GM21717 (cell line): ENCODE data around the gene WNT7B.

Source experiments
- ATAC-seq: cut with Tn5 transposase; IDR thresholded peaks from one replicate; pipeline ENCODE4 v1.9.1; 2021; ENCODE audit warnings: mild to moderate bottlenecking, moderate library complexity; ENCODE audit not compliant: unreplicated experiment

WNT7B gene

DNA sequence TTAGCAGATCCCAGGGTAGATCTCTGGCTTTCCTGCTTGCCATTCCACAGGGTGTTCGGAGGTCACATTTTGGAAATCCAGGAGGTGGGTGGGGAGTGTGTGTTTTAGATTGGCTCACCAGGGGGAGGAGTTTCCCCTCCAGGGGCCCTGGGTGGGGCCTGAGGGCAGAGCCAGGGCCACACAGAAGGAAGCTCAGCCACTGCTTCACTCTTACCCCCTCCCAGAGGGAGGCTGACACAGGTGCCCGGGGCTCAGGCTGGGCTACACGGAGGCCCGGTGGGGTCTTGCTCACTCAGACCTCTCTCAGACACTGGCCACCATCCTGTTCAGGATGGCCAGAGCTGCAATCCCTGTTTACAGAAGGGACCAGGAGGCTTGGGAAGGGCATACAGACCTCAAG lies 2.5 kb downstream of the WNT7B start:
- ATAC-seq: no peak

DNA sequence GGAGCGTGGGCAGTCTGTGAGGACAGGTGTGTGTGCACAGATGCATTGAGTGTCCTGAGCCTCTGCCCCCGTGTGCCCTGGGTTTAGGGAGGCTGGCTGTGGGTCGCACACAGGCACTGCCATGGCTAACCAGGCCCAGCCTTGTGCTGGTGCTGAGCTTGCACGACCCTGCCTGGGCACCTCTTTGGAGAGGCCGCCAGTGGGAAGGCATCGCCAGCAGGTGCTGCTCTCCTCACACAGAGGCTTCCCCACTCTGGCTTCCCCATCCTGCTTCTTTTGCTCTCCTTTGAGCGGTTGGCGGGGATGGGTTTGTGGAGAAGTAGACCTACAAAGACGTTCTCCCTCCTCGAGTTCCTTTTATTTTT lies 4.1 kb downstream of the WNT7B start:
- ATAC-seq: no peak

DNA sequence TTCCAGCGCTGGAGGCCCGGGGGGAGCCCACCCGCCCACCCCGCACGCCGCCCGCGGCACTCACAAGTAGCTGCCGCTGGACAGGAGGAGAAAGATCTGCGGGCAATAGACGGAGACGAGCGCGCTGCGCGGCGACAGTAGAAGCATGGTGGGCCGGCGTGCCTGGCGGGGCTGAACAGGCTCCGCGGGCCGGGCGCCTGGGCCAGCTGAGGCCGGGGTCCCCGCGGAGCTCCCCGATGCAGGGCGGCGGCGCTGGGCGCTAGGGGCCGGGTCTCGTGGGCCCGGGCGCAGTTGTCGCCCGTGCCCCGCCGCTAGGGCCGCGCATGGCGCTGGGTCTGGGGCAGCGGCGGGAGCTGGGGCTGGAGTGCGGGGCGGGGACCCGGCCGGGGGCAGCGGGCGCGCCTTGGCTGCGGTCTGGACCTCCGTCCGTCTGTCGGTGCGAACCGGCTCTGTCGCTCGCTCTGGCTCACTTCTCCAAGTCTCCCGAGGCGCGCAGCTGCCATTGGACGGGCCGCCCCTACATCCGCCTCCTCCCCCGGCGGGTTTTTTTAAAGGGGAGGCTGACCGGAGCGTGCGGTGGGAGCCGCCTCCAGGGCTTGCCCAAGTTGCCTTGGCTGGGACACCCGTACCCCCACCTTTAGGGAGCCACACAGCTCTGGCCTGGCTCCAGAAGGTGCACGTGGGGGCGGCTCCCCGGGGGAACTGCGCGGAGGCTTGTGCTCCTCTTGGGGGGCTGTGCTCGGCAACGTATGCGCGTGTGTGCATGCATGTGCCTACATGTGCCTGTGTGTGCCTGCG lies 4.7 kb downstream of the WNT7B start:
- no peak for ATAC-seq

- ATAC-seq: no peak
Observed at GRCh38 chr22:45971408-45972028, 5.4 kb downstream of the WNT7B start.

DNA sequence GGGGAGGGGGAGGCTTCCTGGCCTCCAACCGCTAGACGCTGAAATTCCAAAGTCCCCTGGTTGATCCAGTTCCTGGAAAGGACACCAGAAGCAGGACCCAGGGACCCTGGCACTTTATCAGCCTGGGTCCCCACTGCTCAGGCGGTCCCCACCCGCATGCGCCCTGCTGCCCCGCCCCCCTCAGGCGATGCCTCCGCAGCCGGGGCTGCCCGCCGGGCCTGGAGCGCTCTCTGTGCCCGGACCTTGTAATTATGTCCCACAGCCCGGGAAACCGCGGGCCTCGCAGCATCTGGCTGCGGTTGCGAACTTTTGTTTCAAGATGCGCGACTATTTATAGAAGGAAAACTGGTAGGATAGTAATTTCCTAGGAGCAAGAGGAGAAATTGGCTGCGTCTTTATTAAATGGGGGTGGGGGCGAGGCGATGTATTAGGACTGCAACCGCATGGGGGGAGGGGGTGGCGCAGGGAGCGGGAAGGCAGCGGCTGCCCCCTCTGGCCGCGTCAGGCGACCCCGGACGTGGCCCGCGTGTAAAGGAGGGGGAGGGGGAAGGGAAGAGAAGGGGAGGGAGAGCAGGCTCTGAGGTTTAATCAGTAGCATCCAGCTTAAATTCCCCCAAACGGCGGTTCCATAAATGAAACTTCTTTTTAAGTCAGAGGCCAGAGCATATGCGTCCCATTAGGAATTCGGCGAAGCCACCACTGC lies 6.1 kb downstream of the WNT7B start:
- ATAC-seq: no peak

- no peak for ATAC-seq
Observed at GRCh38 chr22:45969801-45970470, 7.0 kb downstream of the WNT7B start.

DNA sequence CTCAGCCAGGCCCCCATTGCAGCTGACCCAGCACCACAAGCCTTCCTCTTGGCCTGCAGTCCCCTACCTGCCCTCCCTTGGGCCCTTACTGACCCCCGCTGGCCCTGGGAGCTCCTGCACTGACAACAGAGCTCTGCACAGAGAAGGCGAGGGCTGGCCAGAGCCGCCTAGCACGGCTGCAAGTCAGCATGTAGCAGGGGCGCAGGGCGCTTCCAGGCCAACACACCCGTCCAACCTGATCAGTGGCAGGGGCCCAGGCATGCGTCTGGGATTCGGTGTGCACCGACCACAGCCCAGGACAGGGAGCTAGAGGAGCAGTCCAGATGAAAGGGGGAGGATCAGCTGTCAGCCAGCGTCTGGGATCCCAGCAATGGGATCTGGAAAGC lies 7.6 kb downstream of the WNT7B start:
- ATAC-seq: no peak

GRCh38 chr22:45968751-45969413 lies 8.1 kb downstream of the WNT7B start:
- no peak for ATAC-seq

- no peak for ATAC-seq
Observed at GRCh38 chr22:45968003-45968650, 8.8 kb downstream of the WNT7B start.

DNA sequence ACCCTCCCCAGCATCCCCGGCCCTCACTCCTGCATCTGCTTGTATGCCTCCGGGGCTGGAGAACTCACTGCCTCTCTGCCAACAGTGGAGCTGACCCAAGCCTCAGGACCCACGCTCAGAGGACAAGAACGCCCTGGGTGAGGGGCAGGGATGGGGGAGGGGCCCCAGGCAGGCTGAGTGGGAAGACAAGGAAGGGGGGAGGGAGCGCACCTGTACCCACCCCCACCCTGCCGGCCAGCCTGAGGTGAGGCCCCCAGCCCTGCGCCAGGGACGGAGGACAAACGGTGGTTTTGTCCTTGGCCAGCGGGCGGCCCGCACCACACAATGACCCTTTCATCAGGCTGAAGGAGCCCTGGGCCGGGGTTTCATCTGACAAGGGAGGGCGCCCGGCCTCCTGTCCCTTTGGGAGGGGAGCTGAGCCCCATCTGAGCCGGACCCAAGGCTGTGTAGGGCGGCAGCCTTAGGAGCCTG lies 10.0 kb downstream of the WNT7B start:
- ATAC-seq: no peak

DNA sequence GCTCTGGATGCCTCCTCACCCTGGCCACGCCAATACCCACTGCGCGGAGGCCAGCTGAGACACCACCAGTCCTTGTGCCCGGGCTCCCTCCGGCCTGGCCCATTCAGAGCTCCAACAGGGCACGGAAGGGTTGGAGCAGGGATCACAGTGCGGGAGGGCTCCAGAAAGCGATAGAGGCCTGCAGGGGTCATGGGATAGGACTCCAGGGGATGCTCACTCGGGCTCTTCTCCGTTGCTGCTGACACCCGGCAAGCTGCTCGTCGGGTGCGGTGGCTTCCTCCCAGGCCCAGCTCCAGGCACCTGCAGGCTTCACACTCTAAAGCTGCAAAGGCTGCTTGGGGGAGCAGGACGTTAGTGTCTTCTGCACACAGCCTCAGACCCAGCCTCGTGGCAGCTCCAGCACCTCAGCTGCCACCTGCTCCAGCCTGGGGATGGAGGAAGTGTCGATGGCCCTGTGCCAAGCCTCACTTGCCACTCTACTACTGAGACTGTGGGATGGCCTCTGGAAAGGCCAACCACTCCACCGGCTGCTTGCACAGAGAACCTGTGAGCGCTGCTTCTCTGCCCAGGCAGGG lies 10.6 kb downstream of the WNT7B start:
- no peak for ATAC-seq

- ATAC-seq: no peak
Observed at GRCh38 chr22:45965563-45965962, 11.4 kb downstream of the WNT7B start.

DNA sequence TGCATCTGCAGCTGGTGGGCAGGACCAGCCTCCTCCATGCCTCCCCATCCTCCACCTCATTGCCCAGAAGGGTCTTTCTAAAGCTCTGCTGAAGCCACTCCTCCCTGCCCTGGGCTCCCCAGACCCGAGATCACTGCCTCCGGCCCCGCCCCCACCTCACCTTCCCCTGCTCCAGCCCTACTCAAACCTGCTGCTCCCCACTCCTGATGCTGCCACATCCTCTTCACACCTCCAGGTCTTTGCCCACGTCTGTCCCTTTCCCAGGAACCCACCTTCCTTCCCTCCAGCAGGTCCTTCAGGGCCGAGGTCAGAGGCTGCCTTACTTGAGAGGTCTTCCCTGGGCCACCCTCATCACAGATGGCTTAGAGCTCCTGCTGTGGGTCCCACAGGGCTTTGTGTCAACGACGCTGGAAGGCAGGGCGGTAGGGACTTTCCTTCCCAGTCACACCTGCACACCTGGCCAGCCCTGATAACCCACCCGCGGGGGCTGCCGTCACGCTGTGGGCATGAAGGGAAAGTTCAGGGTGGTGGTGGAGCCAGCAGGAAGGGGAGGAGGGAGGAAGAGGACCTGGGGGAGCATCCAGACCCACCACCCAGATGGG lies 11.9 kb downstream of the WNT7B start:
- ATAC-seq: no peak

DNA sequence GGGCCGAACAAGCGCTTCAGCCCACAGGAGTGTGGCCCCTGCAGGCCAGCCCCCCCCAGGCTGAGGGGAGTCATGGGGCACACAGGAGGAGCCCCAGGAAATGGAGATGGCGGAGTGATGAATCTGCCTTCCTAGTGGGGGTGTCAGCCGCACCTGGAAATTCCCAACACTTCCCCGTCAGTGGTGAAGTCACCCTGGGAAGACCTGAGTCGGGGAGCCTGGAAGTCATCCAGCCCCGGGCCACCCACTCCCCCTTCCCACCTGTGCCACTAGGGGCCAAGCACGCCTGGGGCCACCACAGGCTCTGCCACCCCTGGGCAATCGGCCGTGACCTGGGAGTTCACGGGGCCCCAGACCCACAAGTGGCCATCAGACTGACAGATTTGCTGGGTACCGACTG lies 12.6 kb downstream of the WNT7B start:
- no peak for ATAC-seq

DNA sequence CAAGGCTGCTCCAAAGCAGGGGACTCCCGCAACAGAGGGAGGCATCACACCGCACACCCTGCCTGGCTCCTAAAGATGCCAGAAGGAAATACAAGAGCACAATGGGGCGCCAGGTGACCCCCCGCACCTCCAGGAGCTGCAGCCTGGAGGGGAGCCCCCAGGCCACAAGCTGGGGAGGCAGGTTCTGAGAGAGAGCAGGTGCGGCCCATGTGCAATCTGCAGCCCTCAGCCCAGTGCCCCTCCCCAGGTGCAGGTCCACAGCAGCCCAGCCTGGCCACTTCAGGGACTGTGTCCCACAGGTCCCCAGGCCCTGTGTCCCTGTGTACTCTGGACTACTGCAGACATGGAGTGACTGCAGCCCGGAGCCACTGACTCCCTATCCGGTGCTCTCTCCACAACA lies 13.1 kb downstream of the WNT7B start:
- no peak for ATAC-seq

- no peak for ATAC-seq
Observed at GRCh38 chr22:45962756-45963324, 14.1 kb downstream of the WNT7B start.

DNA sequence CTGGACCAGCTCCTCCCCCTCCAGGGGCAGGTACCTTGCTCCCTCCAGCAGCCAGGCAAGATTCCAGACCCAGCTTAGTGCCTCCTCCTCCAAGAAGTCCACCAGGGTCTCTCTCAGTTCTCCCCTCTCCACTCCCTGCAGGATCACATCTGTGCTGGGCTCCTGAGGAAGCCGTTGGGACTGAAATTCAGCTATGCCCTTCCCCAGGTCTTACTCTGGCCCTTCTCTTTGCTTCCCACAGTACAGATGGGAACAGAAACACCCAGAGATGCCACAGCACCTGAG lies 14.6 kb downstream of the WNT7B start:
- ATAC-seq: no peak

DNA sequence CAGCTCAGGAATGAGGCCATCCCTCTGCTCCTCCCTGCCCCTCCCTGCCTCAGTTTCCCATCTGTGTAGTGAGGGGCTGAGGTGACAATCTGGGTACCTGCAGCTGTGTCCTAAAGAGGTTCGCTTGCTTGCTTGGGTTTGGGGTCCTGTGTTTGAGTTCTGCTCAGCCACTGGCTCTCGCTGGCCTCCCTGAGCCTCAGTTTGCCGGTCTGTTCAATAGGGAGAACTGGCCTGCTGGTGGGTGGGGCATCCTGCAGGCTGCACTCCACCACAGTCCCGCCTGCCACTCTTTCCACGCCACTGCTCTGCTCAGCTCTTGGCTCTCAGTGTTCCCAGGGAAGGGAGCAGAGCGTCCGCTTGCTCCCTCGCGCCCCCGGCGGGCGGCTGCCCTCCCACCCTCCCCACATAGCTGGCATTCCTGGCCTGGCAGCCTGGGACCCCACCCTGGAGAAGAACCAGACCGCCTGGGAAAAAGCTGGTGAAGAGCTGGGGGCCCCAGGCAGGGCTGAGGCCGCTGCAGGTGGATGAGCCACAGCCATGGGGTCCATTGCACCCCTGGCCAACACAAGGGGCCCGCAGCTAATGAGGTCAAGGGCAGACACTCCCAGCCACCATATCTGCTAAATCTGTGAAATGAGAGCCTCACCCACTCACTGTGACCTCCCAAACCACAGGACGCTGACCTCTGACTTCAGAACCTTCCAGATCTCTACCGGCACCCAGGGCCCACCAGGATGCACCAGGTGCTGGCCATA lies 15.1 kb downstream of the WNT7B start:
- ATAC-seq: no peak
